Myocyte (in vitro differentiated cells): ENCODE data around the gene CSNK1G1. TPM values are rescaled to one million over a fixed set of nuclear protein-coding genes. Genes with fewer than 3 reads are reported as not detected.
"Not testable (repeated sequence)": the region's sequence is repeated elsewhere in the genome, so short reads cannot be mapped to it uniquely, and the experiment has no call there.

Experiments
- DNase-seq: peaks from one replicate; pipeline ENCODE4 v3.0.0-alpha.2; 2012; ENCODE audit warnings: low read depth
- total RNA-seq: library from RNA; depleted of rRNA; stranded (reverse); fragments of >200 nt; gene quantifications from 2 replicates; pipeline ENCODE4 v1.2.3, GENCODE V29; 2014

Gene CSNK1G1
- total RNA-seq, 1 donor from 2014 or later = 19.3 TPM

DNA sequence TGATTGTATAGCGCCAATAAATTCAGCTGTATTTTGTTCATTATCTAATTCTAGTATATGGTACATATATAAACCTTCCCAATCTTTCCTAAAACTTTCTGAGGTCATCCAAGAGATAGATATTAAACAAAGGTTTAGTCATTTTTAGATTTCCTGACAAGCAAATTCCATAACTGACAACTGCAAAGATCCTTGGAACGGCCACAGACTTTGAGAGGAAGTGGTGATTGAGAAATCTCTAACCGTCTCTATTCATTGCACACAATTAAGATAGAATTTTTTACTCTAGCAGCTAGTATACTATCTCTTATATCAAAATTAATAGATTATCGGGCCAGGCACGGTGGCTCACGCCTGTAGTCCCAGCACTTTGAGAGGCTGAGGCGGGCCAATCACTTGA, 4.7 kb downstream of the CSNK1G1 start:
- peak; percentile 58 for DNase-seq

DNA sequence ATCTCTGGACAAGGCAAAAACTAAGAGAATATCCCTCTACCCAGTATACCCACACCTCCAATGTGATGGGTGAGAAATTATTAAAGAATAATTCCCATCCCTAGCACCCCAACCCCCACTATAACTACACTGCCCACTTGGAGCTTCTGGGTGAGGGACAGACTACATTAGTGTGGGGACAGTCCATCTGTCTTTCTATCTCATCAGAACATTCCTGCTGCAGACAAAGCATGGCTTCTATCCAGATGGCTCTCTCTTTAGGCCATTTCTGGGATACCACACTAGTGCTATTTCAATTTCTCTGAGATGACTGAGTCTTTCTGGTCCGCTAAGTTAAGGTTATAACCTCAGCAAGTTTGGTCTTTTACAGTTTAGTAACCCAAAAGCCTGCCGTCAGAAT, 6.6 kb downstream of the CSNK1G1 start:
- peak; percentile 79 for DNase-seq

DNA sequence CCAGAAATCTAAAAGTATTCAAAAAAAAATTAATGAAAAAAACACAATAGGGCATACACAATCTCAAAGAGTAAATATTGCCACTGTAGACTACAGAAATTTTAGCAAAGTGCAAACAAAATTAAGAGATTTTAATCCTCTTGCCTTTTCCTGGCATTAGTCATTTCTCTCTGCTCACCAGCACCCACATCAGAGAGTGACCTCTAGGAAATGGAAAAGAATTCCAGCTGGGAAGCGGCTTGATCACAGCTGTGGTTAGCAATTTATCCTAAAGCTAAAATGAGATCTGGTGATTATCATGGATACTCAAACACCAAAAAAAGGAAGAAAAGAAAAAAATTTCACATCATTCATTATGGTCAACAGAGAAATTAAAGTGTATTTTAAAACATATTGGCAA, 7.5 kb downstream of the CSNK1G1 start:
- no peak for DNase-seq

DNA sequence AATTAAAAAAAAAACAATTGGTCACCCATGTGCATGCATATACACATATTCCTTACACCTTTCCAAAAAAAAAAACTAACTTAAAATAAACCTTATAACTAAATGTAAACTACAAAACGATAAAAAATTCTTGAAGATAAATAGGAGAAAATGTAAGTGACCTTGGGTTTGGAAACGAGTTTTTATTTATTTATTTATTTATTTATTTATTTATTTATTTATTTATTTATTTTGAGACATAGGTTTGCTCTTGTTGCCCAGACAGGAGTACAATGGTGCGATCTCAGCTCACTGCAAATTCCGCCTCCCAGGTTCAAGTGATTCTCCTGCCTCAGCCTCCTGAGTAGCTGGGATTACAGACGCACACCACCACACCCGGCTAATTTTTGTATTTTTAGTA, 9.7 kb downstream of the CSNK1G1 start:
- not testable (repeated sequence) for DNase-seq

DNA sequence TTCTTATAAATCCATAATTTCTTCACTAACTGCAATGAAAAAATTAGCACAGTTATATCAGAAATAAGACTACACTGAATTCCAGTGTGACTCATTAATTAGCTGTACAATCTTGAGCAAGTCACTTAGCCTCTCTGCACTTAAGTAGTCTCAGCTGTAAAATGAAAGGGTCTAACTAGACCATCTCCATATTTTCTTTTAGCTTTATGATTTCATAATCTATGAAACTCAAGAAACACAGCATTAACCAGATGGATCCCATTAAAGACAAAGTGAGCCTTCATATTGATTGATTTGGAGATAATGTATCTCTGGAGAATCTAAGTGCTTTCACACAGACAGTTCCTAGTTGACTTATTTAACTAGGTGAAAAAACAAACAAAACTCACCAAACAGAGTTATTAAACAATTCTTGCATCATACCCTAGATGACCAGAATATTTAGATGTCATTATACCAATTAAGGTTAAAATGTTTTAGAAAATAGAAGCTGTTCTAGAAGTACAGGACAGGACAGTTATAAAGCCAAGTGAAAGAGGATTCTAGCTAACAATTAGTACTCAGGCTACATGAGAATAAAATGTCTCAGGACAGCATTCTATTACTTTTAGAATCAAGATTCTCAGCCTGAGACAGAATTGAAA, 11.2 kb downstream of the CSNK1G1 start:
- no peak for DNase-seq

DNA sequence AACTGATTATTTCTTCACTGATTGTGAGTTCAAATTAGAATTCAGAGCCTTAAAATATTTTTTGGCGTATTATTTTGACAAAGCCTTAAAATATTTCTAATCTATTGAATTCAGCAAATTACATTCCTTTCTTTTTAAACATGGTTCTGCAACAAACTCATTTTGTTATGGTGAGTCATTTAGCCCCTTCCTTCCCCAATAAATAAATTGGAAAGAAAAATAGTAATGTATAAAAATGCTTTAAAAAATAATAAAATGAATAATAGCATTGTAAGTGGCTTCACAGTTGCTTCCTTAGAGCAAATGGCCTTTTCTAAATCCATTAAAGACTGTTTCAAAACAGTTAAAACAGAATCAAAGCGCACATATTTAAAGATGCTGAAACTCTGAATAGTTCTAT, 12.1 kb downstream of the CSNK1G1 start:
- no peak for DNase-seq

DNA sequence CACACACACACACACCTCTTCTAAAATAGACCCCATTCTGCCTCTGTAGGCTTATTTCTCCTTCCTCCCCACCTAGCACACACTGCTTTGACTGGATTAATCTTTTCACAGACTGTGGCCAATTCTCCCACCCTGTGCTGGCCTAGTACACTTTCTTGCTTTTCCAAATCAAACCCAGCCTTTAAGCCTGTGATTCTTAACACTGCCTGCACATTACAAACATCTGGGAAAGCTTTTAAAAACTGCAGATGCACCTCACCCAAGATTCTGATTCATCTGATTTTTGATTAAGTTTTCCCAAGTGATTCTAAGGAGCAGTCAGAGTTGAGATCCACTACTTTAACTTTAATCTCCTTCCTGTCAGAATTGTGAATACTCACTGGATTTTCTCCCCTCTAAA, 12.8 kb downstream of the CSNK1G1 start:
- DNase-seq = no peak

DNA sequence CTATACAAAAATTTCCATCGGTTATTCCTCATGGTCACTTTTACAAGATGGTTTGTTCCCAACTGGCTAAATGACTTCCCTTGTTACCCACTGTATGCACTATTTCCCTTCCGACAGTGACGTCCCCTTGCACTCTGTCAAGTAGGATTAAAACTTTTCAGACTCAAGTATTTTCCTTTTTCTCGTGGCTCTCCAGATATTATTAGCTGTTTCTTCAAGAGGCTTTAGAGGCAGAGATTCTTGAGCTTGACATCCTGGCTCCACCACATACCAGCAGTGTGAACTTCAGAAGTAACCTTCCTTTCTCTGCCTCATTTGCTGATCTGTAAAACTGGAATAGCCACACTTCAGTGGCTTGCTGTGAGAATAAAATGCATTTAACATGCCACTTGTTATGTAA, 14.0 kb downstream of the CSNK1G1 start:
- DNase-seq = no peak

DNA sequence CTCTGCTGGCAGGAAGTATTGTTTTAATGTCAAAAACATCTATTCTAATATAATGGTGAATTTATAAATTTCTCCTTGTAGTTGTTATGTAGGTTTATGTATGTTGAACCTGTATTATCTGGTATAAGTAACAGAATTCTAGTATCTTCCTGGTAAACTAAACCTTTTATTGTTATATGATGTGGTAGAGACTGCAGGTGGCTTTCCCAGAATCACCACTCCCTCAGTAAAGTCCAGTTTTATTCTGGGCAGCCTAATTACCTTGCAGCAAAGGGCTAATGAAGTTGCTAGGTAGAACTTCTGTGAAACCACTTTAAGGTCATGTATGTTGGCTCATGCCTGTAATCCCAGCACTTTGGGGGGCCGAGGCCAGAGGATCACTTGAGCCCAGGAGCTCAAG, 15.6 kb downstream of the CSNK1G1 start:
- no peak for DNase-seq

DNA sequence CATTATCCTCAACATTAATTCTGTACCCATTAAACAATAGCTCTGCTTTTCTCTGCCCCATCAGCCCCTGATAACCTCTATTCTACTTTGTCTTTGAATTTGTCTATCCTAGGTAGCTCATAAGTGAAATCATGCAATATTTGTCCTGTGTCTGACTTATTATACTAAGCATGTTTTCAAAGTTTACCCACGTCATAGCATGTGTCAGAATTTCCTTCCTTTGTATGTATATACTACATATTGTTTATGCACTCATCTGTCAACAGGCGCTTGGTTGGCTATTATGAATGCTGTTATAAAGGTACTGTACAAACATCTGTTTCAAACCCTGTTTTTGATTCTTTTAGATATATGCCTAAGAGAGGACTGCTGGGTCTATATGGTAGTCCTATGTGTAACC, 18.2 kb downstream of the CSNK1G1 start:
- DNase-seq = no peak

DNA sequence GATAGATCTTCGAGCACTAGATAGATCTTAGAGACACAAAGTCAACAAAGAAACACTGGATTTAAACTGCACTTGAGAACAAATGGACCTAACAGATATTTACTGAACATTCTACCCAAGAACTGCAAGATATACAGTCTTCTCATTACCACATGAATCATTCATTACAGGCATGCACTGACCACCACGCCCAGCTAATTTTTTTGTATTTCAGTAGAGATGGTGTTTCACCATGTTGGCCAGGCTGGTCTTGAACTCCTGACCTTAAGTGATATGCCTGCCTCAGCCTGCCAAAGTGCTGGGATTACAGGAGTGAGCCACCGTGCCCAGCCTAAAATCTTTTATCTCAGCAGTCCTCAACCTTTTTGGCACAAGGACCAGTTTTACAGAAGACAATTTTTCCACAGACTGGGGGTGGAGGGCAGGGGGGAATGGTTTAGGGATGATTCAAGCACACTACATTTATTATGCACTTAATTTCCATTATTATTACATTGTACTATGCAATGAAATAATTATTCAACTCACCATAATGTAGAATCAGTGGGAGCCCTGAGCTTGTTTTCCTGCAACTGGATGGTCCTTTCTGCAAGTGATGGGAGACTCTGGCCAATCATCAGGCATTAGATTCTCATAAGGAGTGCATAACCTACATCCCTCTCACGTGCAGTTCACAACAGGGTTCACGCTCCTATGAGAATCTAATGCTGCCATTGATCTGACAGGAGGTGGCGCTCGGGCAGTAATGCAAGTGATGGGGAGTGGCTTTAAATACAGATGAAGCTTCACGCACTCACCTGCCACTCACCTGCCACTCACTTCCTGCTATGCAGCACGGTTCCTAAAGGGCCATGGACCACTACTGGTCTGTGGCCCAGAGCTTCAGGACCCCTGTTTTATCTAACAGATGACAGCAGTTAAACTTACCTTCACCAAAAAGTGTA, 21.7 kb downstream of the CSNK1G1 start:
- no peak for DNase-seq

DNA sequence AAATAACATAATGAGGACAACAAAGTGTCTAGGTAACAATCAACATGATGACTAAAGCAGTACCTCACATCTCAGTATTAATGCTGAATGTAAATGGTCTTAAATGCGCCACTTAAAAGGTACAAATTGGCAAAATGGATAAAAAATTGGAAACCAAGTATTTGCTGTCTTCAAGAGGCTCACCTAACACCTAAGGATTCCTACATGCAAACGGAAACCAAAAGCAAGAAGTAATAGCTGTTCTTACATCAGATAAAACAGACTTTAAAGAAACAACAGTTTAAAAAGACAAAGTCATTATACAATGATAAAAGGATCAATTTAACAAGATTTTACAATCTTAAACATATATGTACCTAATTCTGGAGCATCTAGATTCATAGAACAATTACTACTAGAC, 22.5 kb downstream of the CSNK1G1 start:
- DNase-seq = no peak

DNA sequence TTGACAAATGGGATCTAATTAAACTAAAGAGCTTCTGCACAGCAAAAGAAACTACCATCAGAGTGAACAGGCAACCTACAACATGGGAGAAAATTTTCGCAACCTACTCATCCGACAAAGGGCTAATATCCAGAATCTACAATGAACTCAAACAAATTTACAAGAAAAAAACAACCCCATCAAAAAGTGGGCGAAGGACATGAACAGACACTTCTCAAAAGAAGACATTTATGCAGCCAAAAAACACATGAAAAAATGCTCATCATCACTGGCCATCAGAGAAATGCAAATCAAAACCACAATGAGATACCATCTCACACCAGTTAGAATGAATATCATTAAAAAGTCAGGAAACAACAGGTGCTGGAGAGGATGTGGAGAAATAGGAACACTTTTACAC, 24.3 kb downstream of the CSNK1G1 start:
- DNase-seq = not testable (repeated sequence)

DNA sequence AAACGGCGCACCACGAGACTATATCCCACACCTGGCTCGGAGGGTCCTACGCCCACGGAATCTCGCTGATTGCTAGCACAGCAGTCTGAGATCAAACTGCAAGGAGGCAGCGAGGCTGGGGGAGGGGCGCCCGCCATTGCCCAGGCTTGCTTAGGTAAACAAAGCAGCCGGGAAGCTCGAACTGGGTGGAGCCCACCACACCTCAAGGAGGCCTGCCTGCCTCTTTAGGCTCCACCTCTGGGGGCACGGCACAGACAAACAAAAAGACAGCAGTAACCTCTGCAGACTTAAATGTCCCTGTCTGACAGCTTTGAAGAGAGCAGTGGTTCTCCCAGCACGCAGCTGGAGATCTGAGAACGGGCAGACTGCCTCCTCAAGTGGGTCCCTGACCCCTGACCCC, 29.0 kb downstream of the CSNK1G1 start:
- DNase-seq = not testable (repeated sequence)

DNA sequence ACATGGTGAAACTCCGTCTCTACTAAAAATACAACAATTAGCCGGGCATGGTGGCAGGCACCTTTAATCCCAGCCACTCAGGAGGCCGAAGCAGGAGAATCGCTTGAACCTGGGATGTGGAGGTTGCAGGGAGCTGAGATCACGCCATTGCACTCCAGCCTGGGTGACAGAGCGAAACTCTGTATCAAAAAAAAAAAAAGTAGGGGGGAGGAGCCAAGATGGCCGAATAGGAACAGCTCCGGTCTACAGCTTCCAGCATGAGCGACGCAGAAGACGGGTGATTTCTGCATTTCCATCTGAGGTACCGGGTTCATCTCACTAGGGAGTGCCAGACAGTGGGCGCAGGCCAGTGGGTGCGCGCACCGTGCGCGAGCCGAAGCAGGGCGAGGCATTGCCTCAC, 29.5 kb downstream of the CSNK1G1 start:
- not testable (repeated sequence) for DNase-seq

DNA sequence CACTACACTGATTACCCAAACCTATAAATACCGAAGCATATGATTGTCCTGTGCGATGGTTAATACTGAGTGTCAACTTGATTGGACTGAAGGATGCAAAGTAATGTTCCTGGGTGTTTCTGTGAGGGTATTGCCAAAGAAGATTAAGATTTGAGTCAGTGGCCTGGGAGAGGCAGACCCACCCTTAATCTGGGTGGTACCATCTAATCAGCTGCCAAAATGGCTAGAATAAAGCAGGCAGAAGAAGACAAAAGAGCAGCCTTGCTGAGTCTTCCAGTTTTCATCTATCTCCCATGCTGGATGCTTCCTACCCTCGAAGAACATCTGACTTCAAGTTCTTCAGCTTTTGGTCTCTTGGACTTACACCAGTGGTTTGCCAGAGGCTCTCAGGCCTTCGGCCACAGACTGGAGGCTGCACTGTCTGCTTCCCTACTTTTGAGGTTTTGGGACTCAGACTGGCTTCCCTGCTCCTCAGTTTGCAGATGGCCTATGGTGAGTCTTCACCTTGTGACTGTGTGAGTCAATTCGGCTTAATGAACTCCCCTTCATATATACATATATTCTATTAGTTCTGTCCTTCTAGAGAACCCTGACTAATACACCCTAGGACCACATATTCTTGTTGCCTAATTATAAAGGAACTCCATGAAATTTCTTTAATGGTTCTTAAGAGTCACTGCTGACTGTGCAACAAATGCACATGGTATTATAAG, 31.7 kb downstream of the CSNK1G1 start:
- DNase-seq = no peak

DNA sequence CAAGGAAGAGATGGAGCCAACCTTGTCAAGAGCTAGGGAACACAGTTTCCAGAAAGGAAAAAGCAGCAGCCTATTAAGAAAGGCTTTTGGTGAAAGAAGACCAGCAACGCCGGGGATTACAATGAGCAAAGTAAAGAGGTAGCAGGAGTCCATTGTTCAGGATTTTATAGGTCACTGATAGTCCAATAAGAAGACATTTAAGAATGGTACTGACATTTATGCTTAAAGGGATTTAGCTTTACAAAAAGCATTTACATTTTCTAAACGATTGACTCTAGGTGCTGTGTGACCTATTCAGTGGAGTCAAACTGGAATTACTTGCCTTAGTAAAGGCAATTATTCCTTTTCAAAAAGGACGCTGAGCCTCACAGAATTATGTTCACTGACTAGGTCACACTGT, 40.8 kb downstream of the CSNK1G1 start:
- no peak for DNase-seq

DNA sequence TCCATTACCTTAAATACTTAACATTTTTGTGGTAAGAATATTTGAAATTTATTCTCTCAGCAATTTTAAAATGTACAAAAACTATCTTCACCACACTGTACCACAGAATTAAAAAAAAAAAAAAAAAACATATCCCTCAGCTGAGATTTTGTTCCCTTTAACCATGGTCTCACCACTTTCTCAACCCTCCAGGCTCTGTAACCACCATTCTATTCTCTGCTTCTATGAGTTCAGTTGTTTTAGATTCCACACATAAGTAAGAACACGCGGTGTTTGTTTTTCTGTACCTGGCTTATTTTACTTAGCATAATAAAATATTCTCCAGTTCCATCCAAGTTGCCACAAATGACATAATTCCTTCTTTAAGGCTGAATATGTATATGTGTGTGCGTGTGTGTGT, 41.5 kb downstream of the CSNK1G1 start:
- DNase-seq = peak; percentile 28

DNA sequence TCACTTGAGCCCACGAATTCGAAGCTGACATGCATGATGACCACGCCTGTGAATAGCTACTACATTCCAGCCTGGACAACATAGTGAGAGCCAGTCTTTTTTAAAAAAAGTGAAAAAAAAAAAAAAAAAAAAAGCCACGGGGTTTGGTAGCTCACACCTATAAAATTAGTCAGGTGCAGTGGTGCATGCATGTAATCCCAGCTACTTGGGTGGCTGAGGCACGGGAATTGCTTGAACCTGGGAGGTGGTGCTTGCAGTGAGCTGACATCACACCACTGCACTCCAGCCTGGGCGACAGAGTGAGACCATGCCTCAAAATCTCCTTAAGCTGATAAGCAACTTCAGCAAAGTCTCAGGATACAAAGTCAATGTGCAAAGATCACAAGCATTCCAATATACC, 44.4 kb downstream of the CSNK1G1 start:
- no peak for DNase-seq

DNA sequence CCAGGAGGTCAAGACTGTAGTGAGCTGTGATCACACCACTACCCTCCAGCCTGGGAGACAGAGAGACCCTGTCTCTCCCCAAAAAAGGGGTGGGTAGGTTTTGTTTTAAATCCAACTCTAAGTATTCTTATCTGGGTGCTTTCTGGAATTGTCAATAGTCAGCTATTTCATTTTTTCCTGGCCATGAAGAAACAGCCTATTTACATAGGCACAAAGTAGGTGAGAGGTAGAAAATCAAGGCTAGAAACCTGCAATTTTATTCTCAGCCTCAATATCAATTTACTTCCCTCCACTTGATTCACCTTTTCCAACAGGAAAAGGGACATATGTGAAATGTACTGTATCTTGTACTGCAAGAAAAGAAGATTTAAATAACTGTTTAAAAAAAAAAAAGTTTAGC, 45.9 kb downstream of the CSNK1G1 start:
- no peak for DNase-seq

DNA sequence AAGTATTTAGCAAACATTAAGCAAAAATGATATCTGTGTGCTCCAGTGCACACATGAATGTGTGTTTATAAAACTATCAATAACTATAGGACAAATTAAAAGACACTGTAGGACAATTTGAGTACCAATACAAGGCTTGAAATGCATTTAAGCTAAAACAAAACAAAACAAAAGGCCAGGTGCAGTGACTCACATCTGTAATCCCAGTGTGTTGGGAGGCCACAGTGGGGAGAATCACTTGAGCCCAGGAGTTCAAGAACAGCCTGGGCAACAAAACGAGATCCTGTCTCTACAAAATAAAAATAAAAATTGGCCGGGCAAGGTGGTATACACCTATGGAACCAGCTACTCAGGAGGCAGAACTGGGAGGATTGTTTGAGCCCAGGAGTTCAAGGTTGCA, 50.7 kb downstream of the CSNK1G1 start:
- DNase-seq = peak; percentile 9

DNA sequence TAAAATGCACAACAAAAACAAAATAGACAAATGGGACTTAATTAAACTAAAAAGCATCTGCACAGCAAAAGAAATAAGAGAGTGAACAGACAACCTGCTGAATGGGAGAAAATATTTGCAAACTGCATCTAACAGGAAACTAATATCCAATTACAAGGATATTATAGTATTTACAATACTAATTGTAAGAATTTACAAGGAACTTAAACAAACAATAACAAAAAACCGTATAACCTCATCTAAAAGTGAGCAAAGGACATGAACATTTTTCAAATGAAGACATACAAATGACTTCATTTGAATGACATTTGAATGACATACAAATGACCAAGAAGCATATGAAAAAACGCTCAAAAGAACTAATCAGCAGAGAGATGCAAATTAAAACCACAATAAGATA, 66.4 kb downstream of the CSNK1G1 start:
- no peak for DNase-seq
